HG03066 (cell line): ENCODE data around the gene CCL13.
A peak's percentile ranks its signal among the peaks of the same experiment; 100 is the strongest.

ENCODE experiments used
- ATAC-seq: cut with Tn5 transposase; IDR thresholded peaks from one replicate; pipeline ENCODE4 v1.9.1; 2021; ENCODE audit warnings: low read depth; ENCODE audit not compliant: unreplicated experiment

Gene CCL13

DNA sequence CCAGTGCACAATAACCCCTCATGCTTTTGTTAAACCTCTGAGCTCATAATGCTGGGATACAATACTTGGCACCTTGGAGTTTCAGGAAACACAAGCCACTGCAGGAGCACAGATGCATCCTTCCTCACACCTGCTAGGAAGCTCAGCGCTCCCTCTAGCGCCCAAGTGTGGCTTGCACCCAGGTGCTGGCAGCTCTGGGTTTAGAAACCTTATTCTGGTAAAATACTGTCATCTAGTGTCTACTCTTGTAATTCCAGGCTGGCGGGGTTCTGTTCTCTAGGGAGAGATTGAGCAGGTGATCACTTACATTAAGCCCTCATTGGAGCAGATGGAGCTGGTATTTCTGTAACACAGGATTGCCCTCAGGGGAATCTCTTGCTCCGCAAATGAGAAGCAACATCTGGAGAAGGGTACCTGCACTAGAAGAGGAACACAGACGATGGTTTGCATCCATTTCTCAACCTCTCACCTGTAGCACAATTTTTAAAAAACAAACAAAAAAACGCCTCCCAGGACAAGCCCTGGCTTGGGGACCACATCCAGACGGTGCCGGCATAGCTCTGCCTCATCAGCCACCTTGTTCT, 5.3 kb downstream of the CCL13 start:
- no peak for ATAC-seq

DNA sequence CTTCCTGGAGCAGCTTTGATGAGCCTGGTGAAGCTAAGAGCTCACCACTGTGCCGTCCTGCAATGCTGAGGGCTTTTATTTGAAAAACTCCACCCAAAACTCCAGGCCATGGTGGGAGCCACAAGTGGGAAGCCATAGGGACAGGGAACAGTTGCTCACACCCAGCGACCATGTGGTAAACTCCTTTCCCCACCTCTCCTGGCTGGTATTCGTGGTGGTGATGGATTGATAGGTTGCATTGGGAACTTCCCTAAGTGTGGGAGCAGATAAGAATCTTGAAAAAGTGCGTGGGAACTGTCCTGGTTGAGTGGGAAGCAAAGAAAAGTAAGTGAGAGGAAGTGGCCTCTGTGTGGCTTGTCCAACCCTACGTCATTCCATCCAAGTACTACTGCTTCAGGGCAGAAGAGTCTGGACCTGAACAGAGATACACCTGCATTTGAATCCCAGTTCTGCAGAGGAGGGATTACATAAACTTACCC, 6.9 kb downstream of the CCL13 start, which contains the start of gene CCL1:
TSS of gene CCL1 (minus strand) at position 51 of the 479 bp plus-strand sequence. CDS start 72 bp downstream, outside the sequence.
- ATAC-seq, result no peak

DNA sequence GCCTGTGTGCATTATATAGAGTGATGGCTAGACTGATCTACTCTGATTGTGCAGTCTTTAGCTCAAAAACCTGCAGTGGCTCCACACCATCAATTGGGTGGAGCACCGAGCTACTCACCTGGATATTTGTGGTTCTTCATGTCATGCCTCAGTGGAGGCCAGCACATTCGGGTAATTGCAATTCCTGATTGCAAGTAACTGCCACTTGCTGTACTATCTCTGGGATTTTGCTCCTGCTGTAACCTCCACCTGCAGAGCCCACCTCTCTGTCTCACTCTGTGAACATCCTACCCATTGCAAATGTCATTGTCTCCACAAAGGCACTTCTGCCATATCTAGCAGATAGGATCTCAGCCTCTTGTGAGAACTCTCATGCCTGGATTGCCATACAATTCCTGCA, 8.5 kb downstream of the CCL13 start:
- ATAC-seq, result no peak

DNA sequence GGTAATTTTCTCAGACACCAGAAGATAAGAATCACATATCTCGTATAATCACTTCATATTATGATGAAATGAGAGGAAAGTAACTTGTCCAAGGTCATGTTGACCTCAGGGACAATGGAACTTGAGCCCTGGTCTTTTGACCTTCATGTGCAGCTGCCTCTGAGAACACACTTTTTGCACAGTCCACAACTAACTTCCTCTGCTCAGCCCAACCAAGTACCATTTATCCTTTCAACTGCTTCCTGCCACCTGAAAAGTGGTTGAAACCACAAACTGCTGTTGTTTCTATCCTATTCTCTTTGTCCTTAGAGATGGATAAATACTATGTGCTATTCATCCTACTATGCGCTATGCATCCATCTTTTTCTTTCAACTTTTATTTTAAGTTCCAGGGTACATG, 9.1 kb downstream of the CCL13 start:
- ATAC-seq, result no peak

DNA sequence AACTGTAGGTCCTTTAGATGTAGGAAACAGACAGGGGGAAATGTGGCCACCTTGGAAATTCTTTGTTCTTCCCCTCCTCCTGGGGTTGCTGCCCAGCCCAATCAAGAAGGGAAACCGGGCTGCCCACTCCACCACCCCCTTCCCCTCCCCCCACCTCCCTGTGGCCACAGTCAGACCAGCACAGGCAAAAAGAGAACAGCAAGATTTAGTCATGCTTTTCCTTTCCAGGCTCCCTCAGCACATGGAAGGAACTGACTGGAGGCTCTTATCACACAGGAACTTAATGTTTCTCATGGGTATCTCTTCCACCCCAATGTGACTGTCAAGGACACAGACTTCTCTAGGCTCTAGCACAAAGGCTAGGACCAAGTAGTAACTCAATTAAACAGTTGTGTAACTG, 9.7 kb downstream of the CCL13 start:
- ATAC-seq, result no peak

DNA sequence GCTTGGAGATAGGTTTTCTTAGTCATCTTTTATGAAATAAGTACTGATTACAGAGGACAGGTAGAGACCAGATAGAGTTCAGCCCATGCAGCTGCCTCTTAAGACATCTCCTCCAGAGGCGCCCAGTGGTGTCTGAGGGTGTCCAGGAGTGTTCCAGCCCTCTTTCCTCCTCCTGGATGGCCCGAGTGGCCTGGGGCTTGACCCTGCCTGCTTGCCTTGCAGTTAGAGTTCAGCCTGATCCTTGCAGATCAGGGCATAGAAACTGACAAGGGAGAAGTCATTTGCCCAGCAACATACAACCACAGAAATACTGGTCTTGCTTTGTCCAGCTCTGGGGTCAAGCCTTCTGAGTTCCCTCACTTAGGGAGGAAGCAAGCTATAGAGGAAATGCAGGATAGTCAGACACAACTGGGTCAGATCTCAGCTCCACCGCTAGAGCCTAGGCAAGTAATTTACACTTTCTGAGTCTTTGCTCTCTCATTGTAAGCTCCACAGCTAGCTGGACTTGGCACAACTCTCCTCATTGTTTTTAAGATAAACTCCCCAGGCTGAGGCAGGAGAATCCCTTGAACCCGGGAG, 10.3 kb downstream of the CCL13 start:
- no peak for ATAC-seq

DNA sequence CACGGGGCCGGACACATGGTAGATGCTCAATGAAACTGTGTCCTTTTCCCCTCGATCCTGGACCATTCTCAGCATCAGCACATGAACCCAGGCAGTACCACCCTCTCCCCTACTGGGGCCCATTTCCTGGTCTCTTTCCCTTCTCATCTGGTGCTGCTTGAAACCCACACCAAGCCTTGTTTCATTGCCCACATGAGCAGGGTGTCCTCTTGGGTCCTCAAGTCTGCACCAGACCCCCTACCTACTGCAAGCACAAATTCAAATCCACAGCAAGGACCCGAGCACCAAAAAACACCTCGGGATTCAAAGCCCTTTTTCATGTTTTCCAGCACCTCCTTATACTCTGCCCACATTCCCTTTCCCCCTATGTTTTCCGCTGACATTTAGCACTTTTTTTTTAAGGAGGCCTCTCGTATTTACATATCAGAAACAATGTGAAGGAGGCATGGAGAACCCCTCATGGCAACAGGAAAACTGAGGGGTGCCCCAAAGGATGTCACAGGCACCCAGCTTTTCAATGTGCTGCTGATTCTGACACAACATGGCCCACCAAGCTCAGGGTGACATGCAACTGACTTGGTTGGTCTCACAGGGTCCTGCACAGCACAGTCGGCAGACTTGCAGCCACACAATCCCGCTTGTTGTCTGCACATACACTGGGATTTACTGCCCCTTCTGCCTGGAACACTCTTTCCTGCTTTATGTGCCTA, 11.4 kb downstream of the CCL13 start:
- ATAC-seq, result no peak

DNA sequence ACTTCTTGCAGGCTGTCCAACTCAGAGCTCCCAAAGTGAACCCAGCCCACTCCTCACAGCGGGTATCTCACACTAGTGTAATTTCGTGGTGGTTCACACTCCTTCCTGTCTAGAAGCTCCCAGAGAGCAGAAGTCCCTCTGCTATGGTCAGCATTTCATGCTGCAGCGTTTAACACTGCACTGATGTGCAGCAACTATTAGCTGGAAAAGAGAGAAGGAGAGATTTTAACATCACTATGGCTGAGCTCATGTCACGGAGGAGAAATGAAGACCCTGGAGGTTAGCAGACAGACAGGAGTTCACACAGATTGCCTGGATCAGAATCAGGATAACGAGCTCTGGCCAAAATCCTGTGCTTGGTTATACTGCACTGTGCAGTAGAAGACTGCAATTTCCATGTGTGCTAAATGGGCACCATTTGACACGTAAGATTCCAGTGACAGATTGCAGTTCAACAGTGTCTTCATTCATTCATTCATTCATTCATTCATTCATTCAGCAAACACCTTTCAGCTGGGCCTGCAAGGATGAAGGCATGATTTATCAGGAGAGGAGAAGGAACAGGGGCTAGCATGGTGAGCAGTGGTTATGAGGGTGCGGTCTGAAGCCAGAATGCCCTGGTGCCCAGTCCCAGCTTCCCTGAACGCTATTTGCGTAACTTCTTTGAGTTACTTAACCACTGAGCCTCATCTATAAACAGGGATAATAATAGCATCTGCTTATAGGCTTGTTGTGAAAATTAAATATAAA, 12.1 kb downstream of the CCL13 start:
- no peak for ATAC-seq

DNA sequence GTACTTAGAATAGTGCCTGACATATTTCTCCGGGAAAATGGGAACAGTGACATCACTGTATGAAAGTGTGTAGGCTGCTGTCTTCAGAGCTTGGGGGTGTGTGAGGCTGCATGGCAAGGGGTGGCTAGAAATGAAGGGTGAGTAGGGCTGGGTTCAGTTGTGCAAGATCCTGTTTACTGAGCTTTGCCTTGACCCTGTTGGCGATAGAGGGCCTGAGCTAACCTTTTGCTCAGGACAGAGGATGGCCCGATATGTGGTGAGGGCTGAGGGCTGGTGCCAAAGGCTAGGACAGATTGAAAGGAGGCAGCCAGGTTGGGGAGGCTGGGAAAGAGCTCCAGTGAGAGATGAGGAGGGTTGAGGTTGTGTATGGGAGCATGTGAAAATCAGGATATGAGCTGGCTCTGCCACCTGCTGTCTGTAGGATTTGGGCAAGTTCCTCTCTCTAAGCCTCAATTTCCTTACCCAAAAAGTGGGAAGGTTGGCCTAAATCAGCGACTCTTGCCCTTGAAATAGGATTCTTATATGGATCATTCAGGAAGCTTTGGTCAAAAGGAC, 12.7 kb downstream of the CCL13 start:
- no peak for ATAC-seq

DNA sequence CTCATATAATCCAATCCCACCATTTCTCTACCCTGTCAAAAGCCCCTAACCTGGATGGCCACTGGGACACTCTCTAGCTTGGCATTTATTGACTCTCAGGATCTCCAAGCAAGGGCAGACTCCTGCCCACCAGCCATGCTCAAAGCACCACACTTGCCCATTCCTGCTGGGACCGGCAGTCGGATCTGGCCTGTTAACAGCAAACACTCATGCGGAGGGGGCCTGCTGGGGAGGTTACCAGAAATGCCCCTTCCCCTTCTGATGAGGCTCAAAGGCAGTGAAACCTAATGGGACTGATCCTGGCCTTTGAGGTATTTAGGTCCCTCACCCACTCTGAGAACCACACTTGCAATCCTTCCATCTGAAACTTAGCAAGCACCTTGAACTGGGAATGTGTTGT, 13.3 kb downstream of the CCL13 start:
- ATAC-seq, result no peak

DNA sequence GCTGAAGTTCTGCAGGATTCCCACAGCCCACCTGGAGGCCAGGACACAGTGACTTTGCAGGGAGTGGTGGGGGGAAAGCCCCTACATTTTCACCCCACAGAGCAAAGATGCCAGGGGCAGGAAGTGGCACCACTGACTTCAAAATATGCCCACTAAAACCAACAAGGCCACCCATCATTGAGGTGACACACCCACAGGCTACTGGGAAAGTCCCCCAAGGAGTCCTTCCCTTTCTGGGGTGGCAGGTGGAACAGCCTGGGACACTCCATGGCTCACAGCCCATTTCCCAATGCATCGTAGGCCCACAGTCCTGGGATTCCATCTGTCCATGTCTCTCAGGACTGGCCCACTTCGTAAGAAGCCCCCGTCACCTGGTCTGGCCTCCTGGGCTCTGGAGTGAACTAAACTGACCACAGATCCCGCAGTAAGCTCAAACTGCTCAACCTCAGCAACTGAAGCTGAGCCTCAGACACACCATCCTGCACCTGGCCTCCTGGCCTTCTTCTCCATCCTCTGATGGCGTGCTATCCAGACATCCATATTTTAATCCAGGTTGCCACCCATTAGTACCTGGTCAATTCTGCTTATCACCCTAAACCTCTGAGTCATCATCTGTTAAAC, 14.2 kb downstream of the CCL13 start:
- ATAC-seq, result no peak

DNA sequence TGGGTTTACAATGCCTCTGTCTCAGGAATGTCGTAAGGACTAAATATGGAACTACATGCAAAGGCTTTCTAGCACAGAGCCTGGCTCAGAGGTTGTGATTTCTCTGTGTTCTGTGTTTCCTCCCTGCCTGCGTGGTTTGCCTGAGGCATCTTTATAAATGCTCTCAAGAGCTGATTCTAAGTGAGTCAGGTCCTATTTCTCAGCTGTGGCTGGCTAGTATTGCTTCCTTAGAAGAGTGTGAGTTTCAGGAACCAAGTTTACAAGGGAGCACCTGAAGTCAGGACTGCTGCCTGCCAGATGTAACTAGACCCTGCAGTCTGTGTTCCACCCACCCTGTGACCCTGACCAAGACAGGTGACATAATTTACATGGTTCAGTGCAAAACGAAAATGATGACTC, 14.7 kb downstream of the CCL13 start:
- no peak for ATAC-seq

DNA sequence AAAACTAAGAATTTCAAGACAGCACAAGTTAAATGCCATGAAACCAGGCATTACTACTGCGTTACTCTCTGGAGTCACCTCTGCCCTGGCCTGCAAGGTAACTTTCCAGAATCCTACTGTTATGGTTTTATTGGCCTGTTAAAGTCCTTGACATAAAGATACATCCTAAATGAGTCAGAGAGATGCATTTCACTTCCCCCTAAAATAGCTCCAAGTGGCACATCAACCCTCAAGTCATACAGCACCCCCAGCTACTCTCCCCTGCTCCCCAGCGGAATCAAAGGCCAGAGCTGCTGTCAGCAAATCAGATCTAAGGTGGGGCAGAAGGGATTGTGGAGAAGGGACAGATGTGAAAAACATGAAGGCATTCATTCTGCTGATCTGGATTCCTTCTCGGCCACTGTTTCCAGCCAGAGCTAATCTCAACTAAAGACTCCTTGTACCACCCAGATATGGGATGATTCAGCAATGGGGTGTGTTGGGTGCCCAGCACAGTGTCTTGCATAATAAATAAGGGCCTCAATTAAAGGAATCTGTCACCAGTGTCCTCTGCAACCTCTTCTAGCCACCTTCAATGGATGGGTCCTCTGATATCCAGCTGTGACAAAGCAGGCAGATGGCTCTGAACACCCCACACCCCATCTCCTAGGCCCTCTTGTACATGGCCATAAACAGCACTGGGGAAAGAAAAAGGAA, 15.3 kb downstream of the CCL13 start:
- ATAC-seq, result no peak

DNA sequence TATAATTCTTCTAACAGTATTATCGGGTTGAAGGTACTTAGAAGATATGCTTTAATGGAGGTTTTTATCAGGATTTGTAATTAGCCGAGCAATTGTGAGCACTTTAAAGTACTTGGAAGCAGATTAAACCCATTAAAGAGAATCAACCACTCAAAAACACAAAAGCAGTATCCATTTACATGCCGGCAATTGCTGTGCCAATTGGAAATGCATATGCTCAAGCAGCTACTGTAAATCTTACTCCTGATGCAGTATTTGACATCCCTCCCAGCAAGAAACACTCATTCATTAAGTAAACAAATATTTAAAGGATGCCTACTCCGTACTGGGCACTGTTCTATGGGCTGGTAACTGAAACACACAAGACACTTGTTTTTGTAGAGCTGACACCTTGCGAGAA, 18.2 kb downstream of the CCL13 start:
- no peak for ATAC-seq

DNA sequence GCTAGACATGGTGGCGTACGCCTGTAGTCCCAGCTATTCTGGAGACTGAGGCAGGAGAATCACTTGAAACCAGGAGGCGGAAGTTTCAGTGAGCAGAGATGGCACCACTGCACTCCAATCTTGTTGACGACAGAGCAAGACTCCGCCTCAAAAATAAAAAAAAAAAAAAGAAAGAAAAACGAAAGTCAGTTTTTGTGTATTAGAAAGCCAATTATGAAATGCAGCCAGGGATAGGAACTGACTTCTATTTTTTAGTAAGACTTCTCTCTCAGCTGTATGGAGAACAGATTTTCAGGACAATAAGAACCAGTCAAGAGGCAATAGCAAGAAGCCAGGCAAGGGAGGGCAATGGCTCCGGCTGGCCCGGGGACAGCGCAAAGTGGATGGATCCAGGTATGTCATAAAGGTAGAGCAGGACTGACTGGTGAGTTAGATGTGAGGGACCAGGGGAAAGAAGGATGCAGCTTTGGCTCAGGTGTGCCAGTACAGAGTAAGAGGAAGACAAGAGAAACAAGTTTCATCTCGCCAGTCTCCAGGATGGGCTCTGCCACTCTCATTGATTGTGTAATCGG, 19.2 kb downstream of the CCL13 start:
- no peak for ATAC-seq

DNA sequence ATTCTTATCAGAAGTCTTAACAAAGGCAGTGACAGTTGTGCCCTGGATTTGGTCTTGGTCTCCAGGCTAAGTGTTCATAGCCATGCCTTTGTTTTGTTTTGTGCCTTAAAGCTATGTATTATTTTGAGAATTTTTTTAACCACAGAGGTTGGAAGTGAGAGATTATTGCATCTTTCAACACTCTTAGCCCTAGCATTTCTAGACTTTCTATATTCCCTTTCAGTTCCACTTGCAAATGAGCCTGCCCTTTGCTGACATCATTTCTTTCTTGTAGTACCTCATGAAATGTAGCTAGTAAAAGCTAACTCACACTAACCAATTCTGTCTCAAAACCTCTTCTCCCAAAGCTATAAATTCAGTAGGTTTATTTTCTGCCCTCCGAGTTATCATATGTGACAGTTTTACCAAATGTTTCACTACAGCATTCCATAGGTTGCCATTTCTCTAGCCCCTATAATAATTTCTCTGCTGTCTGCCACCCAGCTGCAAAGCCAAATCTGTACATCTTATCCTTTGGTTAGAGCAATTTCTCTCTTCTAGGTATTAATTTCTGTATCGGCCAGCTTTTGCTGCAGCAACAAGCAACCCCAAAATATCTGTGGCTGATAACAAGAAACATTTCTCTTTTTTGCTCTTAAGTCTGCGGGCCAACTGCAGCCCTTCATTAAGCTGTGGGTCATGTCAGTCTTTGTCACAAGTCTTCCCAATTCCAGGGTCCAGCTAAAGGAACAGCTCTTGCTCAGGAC, 21.0 kb downstream of the CCL13 start:
- ATAC-seq, result no peak

DNA sequence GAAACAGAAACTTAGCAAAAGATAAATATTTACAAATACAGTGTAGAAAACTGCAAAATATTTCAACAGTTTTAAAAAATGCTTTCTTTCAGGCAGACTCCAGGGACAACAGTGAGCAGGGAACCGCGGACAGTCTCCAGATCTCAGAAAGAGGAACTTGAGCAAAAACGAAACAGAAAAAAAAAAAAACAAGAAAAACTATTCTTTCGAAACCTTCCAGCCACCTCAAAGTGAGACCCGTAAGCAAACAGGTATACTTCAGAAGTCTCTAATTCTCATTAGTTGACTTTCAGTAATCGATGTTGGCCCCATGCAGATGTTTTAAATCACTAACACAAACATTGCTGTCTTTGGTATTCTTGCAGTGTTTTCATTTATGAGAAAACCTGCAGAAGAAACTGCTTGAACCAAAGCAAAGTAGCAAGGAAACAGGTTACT, 22.4 kb downstream of the CCL13 start:
- ATAC-seq, result peak; percentile 69

DNA sequence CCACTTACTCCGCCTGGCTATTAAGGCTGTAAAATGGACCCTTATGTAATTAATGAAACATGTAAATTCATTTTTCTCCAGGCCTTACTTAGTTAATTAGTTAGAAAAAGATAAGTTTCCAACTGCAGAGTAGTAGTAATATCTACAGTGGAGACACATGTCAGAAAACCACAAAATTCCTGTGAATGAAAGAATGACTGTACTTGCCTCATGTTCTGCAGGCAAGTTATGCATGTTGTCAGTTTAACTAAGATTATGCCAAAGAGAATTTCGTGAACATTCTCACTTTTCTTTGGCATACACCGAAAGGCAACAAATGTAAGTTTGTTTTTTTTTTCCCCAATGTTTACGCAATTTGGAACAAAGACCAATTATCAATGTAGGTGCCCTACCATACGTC, 23.6 kb downstream of the CCL13 start:
- no peak for ATAC-seq

DNA sequence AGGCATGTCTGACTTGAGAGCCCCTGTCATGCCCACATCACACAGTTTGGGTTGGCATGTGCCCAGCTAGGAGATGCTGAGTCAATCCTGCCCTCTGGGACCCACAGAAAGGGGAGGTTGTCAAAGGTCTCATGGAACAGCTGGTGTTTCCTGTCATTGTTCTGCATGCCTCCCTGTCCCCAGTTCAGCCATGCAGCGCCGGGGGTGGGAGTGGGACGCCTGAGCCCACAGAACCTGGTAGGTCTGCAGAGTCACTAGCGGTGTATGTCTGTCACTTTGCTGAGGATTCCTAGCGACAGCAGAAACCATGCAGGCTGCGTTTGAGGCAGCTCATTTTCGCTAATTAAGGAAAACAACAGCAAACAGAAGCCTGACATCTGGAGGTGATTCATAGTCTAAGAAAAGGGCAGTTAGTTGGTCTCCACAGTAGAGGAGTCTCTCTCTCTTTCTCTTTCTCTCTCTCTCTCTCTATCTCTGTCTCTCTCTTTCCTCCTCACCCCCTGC, 26.4 kb downstream of the CCL13 start:
- no peak for ATAC-seq
